Medulla oblongata (tissue), 1 donor: ENCODE results near the gene TSEN34.
"Not testable (repeated sequence)": the region's sequence is repeated elsewhere in the genome, so short reads cannot be mapped to it uniquely, and the experiment has no call there.

Experiments
- DNase-seq: peaks from one replicate; pipeline ENCODE4 v3.0.0-alpha.2; 2015; ENCODE audit errors: extremely low spot score

TSEN34 gene

GRCh38 chr19:54160854-54161253 lies 30.3 kb upstream of the TSEN34 start:
- no peak for DNase-seq

GRCh38 chr19:54162241-54162805 lies 28.8 kb upstream of the TSEN34 start:
- peak; percentile 74 for DNase-seq

GRCh38 chr19:54162884-54163283 lies 28.2 kb upstream of the TSEN34 start:
- DNase-seq, result no peak

GRCh38 chr19:54164369-54165068 lies 26.6 kb upstream of the TSEN34 start:
- DNase-seq, result no peak

- DNase-seq, result no peak
These were observed 25.9 kb upstream of the TSEN34 start for GRCh38 chr19:54165222-54165621.

GRCh38 chr19:54168174-54168917 lies 22.8 kb upstream of the TSEN34 start:
- peak; percentile 87 for DNase-seq

GRCh38 chr19:54169149-54169740 lies 21.9 kb upstream of the TSEN34 start:
- no peak for DNase-seq

GRCh38 chr19:54171736-54172431 lies 19.2 kb upstream of the TSEN34 start:
- DNase-seq, result not testable (repeated sequence)

GRCh38 chr19:54172471-54173358 lies 18.4 kb upstream of the TSEN34 start, which contains the start of gene TMC4:
Gene TMC4, minus strand, starts transcription at chr19:54173160. Its CDS starts 43 bp downstream, at chr19:54173117.
- no peak for DNase-seq

GRCh38 chr19:54173359-54173699 lies 17.8 kb upstream of the TSEN34 start:
- DNase-seq, result no peak

GRCh38 chr19:54173951-54174834 lies 16.9 kb upstream of the TSEN34 start:
- DNase-seq, result no peak

- no peak for DNase-seq
These were observed 12.4 kb upstream of the TSEN34 start for GRCh38 chr19:54178581-54179261.

- DNase-seq, result no peak
These were observed 11.8 kb upstream of the TSEN34 start for GRCh38 chr19:54179262-54179852.

GRCh38 chr19:54179921-54180461 lies 11.1 kb upstream of the TSEN34 start:
- DNase-seq, result peak; percentile 56

- DNase-seq, result no peak
These were observed 10.4 kb upstream of the TSEN34 start for GRCh38 chr19:54180691-54181091.

- not testable (repeated sequence) for DNase-seq
These were observed 9.2 kb upstream of the TSEN34 start for GRCh38 chr19:54181894-54182293.

GRCh38 chr19:54183431-54183830 lies 7.7 kb upstream of the TSEN34 start:
- no peak for DNase-seq

- no peak for DNase-seq
These were observed 4.8 kb upstream of the TSEN34 start for GRCh38 chr19:54186351-54186750.
